AML-193 (cell line): ENCODE results near the gene OSGIN1.

Experiments used
- DNase-seq, 2 experiments: peaks; one replicate each; lab custom pipeline; 2025; lab: John Stamatoyannopoulos, UW

The OSGIN1 gene

DNA sequence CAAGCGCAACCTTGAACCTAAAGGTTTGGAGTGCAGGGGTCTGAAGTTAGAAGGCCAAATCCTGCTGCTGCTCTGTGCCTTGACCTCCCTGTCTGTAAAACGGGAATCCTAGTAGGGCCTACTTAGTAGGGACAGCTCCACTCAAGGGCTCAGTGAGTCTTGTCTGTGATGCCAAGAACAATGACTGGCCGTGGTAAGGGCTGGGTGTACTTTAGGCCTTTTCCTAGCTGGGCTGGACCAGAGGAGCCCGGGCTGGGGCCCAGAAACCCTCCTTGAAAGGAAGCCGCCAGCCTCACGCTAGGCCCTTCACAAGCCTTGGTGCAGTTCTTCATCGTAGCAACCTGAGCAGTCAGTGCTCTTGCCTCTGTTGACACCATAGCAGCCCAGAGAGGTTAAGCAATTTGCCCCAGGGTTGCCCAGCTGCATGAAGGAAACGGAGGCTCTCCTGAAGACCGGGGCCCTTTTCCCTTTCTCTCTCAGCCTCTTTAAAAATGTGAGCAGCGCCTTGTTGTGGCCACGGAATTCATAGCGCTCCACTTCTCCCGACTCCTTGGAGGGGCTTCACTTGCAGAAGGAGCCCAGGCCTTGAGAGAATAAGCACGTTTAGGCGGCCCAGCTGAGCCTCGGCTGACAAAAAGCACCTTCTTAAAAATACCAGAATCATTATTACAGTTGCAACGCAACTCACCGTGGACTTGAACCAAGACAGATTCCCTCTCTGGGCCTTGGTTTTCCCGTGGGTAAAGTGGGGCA is 19.4 kb downstream of the OSGIN1 start:
- DNase-seq = no peak

DNA sequence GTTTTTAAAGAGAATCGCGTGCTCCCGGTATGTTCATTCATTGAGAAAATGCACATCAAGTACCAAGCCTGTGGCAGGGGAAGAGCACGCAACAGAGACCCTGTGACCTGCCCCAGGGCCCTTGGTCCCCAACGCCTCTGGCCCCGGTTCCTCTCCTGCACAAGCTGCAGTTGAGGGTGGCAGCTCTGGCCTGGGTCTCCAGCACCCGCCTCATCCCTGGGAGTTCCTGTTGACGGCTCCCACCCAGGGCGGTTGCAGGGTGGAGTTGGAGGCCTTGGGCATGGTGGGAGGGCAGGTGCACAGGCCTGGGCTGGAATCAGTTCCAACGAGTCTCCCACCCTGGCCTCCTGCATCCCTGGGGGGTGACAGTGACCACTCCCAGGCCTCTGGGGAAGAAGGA is 20.0 kb downstream of the OSGIN1 start:
- DNase-seq = no peak

DNA sequence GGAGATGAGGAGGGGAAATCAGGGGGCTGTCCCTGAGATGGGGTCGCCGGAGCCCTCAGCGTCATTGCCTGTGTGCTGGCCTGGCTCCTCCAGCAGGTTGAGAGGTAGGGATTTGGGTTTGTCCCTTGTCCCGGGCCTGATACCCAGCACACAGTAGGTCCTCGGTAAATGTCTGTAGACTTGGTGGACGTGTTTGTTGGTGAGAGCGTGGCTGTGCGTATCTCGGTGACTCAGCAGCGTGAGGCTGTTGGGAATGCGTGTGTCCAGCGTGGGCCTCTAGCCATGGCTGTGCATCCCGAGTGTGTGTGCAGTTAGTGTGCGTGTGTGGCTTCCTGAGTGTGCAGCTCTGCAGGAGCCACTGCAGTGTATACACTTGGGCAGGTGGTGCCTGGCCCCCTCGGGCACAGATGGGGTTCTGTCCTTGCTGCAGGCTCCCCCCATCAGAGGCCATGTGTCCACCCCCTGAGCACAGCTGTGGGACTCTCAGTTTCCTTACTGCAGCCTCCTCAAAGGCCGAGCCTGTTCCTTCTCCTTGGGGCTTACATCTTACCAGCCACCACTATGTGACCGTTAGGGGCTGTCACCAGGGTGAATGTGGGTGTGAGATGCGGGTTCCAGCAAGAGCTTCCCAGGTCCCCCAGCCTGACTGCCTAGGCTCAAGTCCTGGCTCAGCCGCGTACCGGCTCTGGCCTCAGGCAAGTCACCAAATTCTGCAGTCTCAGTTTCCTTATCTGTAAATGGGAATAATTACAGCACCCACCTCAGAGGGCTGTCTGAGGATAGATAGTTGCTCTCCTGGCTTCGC is 20.7 kb downstream of the OSGIN1 start:
- DNase-seq = no peak

DNA sequence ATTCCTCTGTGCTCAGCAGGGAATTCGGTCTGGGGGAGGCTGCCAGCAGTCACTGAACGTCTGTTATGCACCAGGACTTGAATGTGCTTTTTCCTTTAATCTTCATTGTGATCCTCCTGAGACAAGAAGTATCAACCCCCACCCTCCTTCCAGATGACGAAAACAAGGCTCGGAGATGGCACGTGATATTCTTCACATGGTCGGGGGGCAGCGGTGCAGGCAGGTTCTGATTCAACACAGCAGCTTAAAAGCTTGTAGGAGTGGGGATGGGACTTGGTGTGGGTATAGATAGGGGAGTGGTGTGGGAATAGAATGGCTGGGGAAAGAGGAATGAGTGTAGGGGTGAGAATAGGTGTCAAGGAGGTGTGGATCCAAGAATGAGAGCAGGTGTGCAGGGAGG is 21.4 kb downstream of the OSGIN1 start:
- no peak for DNase-seq

DNA sequence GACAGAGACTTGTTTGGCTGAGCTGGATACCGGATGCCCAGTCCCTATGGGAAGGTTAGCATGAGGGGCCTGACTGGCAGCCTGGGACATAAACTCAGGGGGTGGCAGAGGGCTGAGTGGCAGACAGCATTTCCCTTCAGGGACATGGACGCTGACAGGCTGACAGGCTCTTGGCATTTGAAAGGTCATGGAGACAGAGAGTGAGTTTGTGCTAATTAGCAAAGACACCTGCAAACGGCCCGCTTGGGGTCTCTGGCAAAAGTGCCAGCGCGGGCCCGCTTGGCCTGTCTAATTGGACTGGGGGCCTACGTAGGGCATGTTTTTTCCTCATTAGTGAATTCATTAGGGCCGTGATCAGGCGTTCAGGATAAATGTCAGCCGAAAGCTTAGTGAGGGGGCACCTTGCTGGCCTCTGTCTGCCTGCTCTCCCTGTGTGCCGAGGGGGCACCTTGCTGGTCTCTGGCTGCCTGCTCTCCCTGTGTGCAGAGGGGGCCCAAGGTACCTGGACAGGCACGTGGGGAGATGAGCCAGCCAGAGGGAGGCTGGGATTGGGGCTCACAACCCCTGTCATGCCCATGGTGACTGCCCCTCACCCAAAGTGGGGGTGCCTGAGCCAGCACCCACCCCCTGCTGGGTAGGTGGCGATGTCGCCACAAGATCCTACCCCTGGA is 22.7 kb downstream of the OSGIN1 start:
- DNase-seq = no peak

DNA sequence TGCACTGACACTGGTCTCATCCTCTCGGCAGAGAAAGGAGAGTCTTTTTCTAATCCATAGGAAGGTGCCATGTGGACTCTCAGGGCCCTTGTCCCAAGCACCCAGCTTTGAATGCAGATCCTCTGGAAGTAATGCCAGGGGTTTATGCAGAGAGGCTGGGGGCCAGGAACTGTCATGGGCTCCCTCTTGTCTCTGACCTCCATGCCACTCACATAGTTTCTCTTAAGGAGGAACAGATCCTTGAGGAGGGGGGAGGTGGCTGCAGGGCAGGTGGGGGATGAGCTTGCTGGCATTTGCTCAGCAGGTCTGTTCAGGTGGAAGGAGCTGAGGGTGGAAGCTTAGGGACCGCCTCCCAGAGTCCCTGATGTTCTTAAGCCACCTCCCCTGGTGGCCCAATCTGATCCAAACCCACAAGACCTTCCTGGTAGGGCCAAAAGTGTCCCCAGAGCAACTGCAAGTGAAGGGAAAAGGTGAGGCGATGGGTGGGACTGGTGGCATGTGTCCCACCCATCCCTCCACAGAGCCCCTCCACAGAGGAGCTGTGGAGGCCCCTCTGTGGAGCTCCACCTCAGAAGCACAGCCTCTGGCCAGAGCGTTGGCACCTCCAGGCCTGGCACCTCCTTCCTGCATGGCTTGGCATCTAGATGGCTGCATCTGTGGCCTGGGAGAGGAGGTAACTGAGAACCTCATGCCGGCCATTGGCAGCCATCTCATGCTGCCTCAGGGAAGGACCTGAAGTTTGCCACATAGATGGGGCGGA is 24.2 kb downstream of the OSGIN1 start:
- DNase-seq = no peak

DNA sequence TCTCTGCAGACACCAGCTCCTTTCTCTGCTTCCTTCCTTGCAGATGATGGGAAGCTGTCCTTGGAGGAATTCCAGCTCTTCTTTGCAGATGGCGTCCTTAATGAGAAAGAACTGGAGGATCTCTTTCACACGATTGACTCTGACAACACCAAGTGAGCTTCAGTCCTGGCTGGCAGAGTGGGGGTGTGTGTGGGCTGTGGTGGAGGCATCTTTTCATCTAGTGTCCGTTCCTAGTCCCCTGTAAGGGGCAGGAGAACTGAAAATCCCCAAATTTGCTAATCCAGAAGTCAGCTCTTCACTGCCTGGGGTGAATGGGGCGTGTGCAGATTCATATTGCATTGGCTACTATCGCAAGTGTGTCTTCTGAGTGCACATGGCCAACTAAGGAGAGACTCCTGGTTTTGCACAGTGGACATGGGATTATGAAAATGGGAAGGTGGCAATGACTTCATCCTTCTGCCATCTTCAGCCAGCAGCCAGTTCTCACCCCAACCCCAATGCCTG is 25.4 kb downstream of the OSGIN1 start:
- DNase-seq = no peak

DNA sequence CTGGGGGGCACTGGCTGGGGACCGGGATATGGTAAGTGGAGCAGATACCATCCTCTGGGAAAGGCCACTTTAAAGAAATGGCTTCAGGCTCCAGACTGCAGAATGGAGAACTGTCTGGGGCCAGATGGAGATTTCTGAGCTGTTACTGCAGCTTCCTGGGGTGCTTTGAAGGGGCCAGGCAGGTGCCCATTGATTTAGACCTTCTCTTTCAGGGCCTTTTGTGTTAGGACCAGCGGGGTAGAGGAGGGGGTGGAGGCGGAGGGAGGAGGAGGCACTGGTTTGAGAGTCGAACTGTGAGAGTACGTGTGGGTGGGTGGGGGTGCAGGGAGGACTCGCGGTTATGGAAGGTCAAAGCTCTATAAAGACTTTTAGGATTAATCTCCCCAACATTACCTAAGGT is 26.4 kb downstream of the OSGIN1 start:
- DNase-seq = no peak

DNA sequence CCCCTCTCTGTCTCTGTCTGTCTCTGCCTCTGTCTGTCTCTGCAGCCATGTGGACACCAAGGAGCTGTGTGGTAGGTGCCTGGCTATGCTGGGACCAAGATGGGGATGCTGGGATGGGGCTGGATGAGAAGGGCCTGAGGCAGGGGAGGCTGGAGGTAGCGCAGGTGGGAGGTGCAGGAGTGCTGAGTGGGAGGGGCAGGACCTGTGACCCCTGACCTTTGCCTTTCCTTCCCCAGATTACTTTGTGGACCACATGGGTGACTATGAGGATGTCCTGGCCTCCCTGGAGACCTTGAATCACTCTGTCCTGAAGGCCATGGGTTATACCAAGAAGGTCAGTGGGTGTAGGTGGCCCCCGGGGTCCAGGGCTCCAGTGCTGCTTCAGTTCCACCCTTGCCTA is 27.8 kb downstream of the OSGIN1 start:
- no peak for DNase-seq

DNA sequence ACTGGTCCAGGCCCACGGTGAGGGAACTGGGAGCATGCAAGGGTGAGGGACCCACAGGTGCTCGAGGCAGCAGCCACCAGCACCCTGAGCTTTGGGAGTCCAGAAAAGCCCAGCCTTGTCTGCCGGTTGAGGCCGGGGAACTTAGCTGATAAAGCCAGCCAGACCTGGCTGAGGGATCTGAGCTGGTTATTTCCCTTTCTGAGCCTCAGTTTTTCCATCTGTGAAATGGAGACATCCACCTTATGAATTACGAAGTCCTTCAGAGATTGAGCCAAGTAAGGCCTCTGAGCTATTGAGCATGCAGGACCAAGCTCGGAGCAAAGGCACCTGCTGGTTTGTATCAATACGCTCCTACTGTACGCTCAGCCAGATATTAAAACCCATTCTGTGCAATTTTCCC is 28.8 kb downstream of the OSGIN1 start:
- no peak for DNase-seq

DNA sequence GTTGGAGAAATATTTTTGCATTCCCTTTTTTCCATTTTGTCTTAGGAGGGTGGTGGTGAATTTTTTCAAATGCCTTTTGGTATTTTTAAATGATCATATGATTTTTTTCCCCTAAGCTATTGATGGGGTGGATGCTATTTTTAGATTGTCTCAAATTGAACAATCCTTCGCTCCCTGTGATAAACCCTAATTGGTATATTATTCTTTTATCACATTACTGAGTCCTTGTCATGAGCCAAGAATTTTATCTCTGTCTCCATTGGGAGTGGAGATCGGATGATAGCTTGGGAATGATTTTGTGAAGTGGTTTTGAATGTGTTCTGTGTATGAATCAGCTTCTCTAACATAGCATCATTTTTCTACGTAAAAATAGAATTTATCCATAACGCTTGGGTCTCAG is 30.5 kb downstream of the OSGIN1 start:
- DNase-seq = no peak

DNA sequence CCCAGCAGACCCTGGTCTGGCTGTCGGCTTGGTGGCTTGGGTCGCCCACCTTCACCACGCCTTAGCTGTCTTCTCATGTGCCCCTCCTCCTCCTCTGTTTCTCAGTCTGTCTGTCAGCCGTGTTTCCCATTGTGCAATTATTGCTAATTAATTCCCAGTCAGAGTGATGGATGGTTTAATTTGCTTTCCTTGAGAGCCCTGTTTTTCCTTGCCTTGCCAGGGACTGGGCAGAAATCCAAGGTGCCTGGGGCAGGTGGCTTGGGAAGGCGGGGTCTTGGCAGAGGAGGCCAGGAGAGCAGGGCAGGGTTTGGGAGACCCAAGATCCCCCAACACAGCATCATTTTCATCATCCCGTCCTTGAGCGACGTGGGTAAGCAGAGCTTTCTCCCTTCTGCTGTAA is 36.3 kb downstream of the OSGIN1 start:
- no peak for DNase-seq

DNA sequence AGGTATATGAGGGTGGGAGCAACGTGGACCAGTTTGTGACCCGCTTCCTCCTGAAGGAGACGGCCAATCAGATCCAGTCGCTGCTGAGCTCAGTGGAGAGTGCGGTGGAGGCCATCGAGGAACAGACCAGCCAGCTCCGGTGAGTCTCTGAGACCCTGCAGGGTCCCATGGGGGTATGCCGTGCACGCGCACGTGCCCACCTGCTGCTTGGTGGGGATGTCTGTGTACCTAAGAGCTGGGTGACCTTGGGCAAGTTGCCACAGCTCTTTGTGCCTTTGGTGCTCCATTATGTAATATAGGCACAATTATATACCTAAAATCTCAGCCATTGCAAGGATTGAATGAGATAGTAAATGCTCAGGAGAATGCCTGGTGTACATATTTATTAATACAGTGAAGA is 37.5 kb downstream of the OSGIN1 start:
- DNase-seq = no peak

DNA sequence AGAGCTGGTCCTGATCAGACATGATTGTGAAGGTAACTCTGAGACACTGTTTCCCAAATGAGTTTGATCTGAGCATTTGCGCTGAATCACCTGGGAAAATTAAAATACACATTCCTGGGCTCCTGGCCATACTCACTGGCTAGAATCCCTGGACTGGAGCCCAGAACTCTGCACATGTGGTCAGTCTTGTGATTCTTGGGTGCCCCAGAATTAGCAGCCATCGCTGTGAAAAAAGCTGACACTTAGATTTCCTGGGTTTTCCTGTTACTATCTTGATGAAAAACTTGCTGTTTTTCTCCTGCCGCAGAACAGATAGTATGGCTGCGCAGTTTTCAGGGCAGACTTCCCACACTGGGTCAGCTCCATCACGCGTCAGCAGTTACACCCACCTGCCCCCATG is 39.6 kb downstream of the OSGIN1 start:
- DNase-seq = no peak

DNA sequence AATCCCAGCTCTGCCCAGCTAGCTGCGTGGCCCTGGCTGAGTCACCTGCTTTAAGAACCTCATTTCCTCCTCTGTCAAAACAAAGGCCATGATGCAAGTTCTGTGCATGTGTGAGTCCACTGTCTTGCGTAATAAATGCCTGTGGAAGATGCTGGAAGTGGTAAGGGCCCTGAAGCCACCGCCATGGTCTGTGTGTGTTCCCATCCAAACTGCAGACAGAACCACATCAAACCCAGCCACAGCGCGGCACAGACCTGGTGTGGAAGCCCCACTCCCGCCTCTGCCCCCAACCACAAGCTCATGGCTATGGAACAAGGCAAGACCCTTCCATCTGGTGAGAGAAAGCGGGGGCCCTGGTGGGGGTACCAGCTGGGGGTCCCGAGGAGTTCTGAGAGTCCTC is 41.0 kb downstream of the OSGIN1 start:
- DNase-seq = peak; percentile 83 to 89

DNA sequence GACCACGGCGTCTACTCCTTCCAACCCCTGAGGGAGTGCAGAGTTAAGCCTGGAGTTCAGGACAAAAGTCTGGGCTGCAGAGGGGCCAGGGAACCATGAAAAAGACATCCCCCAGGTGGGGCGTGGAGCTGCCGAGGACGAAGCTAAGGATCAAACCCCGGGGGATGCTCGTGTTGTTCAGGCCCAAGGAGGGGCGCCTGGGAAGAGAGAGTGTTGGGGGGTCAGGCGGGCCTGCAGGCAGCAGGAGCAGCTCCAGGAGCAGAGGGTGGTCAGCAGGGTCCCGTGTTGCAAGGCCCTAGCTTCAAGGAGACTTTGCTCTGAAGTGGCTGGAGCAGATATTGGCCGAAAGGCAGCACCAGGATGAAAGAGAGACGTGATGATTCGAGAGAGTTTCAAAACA is 41.7 kb downstream of the OSGIN1 start:
- no peak for DNase-seq

DNA sequence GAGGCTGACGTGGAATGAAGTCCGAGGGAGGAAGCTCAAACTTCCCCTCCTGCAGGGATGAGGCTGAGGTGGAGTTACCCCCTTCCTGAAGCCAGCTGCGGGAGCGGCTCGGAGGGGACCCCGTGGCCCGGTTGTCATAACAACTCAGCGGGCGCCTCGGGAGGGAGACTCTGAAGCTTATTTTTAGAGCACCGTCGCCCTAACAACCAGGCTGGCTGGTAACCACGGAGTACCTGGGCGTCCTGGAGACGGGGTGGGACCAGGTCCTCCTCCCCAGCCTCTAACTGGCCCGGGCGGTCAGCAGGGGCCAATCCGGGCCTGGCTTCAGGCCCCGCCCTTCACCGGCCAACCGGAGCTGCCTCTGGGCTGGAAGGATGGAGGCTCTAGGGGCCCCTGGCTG is 42.7 kb downstream of the OSGIN1 start:
- DNase-seq = no peak

DNA sequence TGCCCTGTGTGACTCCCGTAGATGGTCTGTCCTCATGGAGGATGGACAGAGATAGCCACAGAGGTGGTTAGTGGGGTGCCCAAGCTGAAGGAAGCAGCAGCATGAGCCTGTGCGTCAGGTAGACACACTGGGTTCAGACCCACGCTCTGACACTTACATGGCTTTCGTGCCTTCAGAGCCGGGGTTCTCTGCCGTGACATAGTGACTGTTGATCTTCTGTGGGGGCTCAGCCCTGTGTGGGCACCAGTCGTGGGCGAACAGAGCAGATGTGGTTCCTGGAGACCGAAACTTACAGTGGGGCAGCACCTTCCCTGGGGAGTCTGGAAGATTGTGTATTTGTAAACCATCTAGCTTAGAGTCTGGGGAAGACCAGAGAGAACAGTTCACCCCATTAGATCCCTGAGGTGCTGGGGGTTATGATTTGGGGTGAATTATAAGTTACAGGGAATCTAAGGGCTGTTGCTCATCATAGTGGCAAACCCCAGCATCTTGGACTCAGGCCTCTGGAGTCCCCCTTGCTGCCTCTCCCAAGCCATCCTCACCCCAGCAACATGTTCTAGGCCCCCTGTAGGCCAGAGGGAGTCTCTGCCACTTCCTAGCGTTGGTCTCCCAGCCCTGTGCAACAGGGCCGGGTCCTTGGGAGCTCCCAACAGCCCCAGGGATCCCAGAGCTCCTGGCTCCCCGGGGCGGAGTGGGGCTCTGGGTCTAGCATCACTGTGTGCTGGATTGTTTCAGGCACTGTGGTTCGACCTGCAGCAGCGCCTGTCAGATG is 43.6 kb downstream of the OSGIN1 start:
- no peak for DNase-seq

DNA sequence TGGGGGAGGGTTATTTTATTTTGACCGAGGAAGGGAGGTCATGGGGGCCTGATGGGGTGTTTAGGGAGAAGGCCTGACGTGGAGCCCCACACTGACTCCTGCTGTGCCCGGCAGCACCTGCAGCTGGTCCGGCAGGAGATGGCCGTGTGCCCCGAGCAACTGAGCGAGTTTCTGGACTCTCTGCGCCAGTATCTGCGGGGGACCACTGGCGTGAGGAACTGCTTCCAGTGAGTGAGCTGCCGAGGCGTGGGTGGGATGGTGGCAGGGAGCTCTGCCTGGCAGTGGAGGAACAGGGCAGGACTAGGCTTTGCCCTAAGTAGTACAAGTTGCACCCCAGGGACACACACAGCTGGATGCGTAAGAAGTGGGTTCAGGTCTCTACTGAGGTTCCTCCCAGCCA is 45.1 kb downstream of the OSGIN1 start:
- DNase-seq = no peak

DNA sequence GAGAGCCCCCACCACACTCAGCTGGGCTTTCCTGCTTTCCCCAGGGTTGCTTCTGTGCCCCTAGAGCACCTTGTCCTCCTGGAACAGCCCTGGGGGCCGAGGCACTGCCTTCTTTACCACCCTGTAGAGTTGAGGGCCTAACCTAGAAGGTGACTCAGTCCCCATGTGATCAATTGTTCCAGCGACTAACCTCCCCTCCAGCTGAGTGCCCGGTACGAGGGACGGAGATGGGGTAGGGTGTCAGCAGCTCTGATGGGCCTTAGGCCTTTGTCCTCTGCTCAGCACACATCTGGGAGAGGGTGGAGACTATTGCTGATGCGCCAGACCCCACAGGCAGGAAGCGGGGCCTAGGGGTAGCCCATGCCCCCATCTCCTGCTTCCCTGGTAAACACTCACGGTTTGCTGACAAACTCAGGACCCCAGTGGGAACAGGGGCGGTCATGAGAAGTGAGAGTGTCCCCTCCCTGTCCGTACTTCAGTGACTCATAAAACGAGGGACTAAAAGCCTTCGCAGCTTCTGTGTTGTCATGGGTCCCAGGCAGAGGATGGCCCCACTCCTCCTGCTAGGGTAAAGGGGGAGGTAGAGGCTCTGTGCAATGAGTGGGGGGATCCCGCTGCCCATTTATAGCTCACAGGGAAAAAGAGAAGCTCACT is 48.1 kb downstream of the OSGIN1 start:
- DNase-seq = no peak

DNA sequence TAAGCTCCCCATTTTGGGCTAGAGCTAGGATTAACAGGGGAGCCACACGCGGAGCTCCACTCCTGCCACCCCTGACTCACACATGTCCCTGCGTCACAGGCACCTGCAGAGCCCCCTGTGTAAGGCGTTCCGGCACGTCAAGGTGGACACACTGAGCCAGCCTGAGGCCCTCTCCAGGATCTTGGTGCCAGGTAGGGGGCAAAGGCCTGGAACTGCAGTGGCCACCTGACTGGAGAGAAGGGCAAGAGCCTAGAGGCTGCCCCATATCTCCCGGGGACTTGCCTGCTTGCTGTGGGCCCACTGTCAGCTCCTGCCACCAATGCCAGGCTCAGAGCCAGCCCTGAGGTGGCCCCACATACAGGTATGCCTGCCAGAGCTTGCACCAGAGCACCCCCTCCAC is 48.7 kb downstream of the OSGIN1 start:
- DNase-seq = no peak
